GM12878 (cell line): ENCODE measurements around the gene CLDN25. TPM values are rescaled to one million over a fixed set of nuclear protein-coding genes. Genes with fewer than 3 reads are reported as not detected.
"Not testable (repeated sequence)": the region's sequence is repeated elsewhere in the genome, so short reads cannot be mapped to it uniquely, and the experiment has no call there.

ENCODE experiments used
- ATAC-seq: fragments of 200-7000 bp; cut with Tn5 transposase; 3 replicates; pipeline ENCODE4 v1.9.1; 2020; ENCODE audit warnings: mild to moderate bottlenecking, moderate library complexity
- BruUV-seq: library from RNA; stranded (reverse); fragments of 400-500 nt; replicated peaks from 2 replicates; lab custom pipeline; 2021; lab: Mats Ljungman, UMichigan
- CTCF ChIA-PET: fragments of 300-600 bp; sonication (Branson Sonifier 250); formaldehyde crosslinking; extraction: SDS; loops from one replicate; lab custom pipeline; 2021; ENCODE audit warnings: inconsistent platforms; lab: Yijun Ruan, JAX
- POLR2A ChIA-PET: fragments of 350-600 bp; formaldehyde crosslinking; extraction: SDS; loops from one replicate; lab custom pipeline; 2021; ENCODE audit warnings: inconsistent platforms; lab: Charles Lee
- RAD21 ChIA-PET: fragments of 300-600 bp; sonication (Branson Sonifier 250); formaldehyde crosslinking; loops from one replicate; lab custom pipeline; 2023; ENCODE audit warnings: antibody characterized with exemption; ENCODE audit not compliant: unreplicated experiment; lab: Charles Lee
- SMC1A ChIA-PET: fragments of 300-600 bp; sonication (Branson Sonifier 250); formaldehyde crosslinking; loops from one replicate; lab custom pipeline; 2023; ENCODE audit not compliant: unreplicated experiment, uncharacterized antibody; lab: Charles Lee
- DNase-seq: peaks from one replicate; pipeline ENCODE4 v3.0.0-alpha.2; 2011; ENCODE audit warnings: low read depth, low spot score
- FAIRE-seq: peaks from 3 replicates; lab custom pipeline; 2011; peaks lifted over from hg19 to GRCh38; lab: Jason Lieb, UNC
- H2AFZ ChIP-seq: 2 replicates; pipeline ENCODE4 v1.6.0; 2011; ENCODE audit warnings: low read depth, low read length, control low read depth; ENCODE audit not compliant: control insufficient read depth
- H3K27ac ChIP-seq: 2 replicates; pipeline ENCODE4 v1.5.1; 2011; ENCODE audit warnings: control low read depth; ENCODE audit not compliant: control insufficient read depth, insufficient read depth
- H3K27me3 ChIP-seq, 2 experiments: replicated peaks in 1 of 2; 2 replicates each; pipeline versions ENCODE4 v1.6.0 to v1.6.1; 2011; ENCODE audit warnings: low read length in 1 of 2; ENCODE audit not compliant: control insufficient read depth in 2 of 2, insufficient read depth in 2 of 2
- H3K36me3 ChIP-seq, 2 experiments: 2 replicates each; pipeline ENCODE4 v1.5.1; 2011; ENCODE audit warnings: low read length in 1 of 2; ENCODE audit not compliant: control insufficient read depth in 2 of 2, insufficient read depth in 2 of 2
- H3K4me1 ChIP-seq: 2 replicates; pipeline ENCODE4 v1.6.1; 2011; ENCODE audit warnings: mild to moderate bottlenecking, low read length, moderate library complexity, mixed read lengths; ENCODE audit not compliant: control insufficient read depth, insufficient read depth
- H3K4me2 ChIP-seq: 2 replicates; pipeline ENCODE4 v1.6.0; 2011; ENCODE audit warnings: control low read depth; ENCODE audit not compliant: control insufficient read depth, insufficient read depth
- H3K4me3 ChIP-seq: fragments of 200-600 bp; sonication (generic); 2 replicates; pipeline ENCODE4 v1.5.1; 2016
- H3K79me2 ChIP-seq: 2 replicates; pipeline ENCODE4 v1.6.0; 2011; ENCODE audit warnings: low read length; ENCODE audit not compliant: control insufficient read depth, insufficient read depth
- H3K9ac ChIP-seq: 2 replicates; pipeline ENCODE4 v1.8.0; 2011; ENCODE audit warnings: low read length, control low read depth, mixed read lengths; ENCODE audit not compliant: control insufficient read depth, insufficient read depth
- H3K9me3 ChIP-seq: replicated peaks from 3 replicates; pipeline ENCODE4 v1.5.1; 2011; ENCODE audit warnings: mild to moderate bottlenecking, low read length; ENCODE audit not compliant: control insufficient read depth, insufficient read depth
- H4K20me1 ChIP-seq: 2 replicates; pipeline ENCODE4 v1.6.0; 2011; ENCODE audit not compliant: control insufficient read depth, insufficient read depth
- BCL11A ChIP-seq: IDR thresholded peaks from 2 replicates; pipeline ENCODE4 v1.6.1; 2011; ENCODE audit warnings: low read depth, low read length
- BRCA1 ChIP-seq: IDR thresholded peaks from 2 replicates; pipeline ENCODE4 v1.6.1; 2011; ENCODE audit warnings: low read depth, low read length, improper control_type of control experiment
- CBX3 ChIP-seq: fragments of 200-600 bp; sonication (generic); IDR thresholded peaks from 2 replicates; pipeline ENCODE4 v1.6.1; 2016; ENCODE audit warnings: low read depth, borderline replicate concordance
- HDAC2 ChIP-seq: fragments of 200-600 bp; sonication (generic); IDR thresholded peaks from 2 replicates; pipeline ENCODE4 v1.6.1; 2017
- IKZF2 ChIP-seq, 2 experiments: fragments of 450-650 bp; IDR thresholded peaks; 2 replicates each; pipeline ENCODE4 v1.6.1; 2017; ENCODE audit warnings: mild to moderate bottlenecking in 2 of 2, moderate library complexity in 2 of 2
- JUNB ChIP-seq: IDR thresholded peaks from 2 replicates; pipeline ENCODE4 v1.6.1; 2016; ENCODE audit warnings: antibody characterized with exemption, mild to moderate bottlenecking
- NR2F1 ChIP-seq: fragments of 450-650 bp; conservative IDR thresholded peaks from 2 replicates; pipeline ENCODE4 v1.6.1; 2017; ENCODE audit warnings: mild to moderate bottlenecking
- RELA ChIP-seq: fragments of 450-650 bp; IDR thresholded peaks from 2 replicates; pipeline ENCODE4 v1.8.0; 2014; ENCODE audit warnings: borderline replicate concordance; ENCODE audit not compliant: partially characterized antibody
- SMARCA5 ChIP-seq: fragments of 450-650 bp; IDR thresholded peaks from 2 replicates; pipeline ENCODE4 v1.6.1; 2017; ENCODE audit warnings: mild to moderate bottlenecking
- WGBS: methylation state at CpG from one replicate; pipeline ENCODE4 v1.1.6; 2016; ENCODE audit warnings: low lambda C conversion rate; ENCODE audit not compliant: insufficient replicate concordance, insufficient coverage; ENCODE audit errors: missing lambda C conversion rate; 5-methylcytosine and 5-hydroxymethylcytosine counted together
- in situ Hi-C: fragments of 300-500 bp; cut with MboI; formaldehyde crosslinking; loops from 9 replicates; pipeline ENCODE4 v1.14.3; 2018; ENCODE audit warnings: mixed read lengths
- intact Hi-C: fragments of 100-400 bp; cut with micrococcal nuclease; formaldehyde crosslinking; loops from one replicate; pipeline ENCODE4 v1.14.2; 2022; ENCODE audit not compliant: unreplicated experiment
- polyA plus RNA-seq, 11 experiments: library from polyadenylated mRNA; depleted of rRNA in 4 of 11; unstranded in 6 of 11; stranded (reverse) in 5 of 11; fragments of >200 nt; fragmentation: Nextera tagmentation in 4 of 11; fragmentation: Illumina TruSeq in 1 of 11; extraction: Ambion mirVana in 4 of 11; extraction: Trizol in 1 of 11; gene quantifications; 1 replicate in 1 of 11; 2 replicates in 10 of 11; pipeline versions ENCODE4 v1.2.1 to v1.2.3, GENCODE V29; 2011 to 2016; ENCODE audit warnings: inconsistent platforms in 2 of 11, missing spikeins in 2 of 11, low read depth in 1 of 11
- total RNA-seq, 4 experiments: library from RNA; depleted of rRNA in 3 of 4; stranded (reverse); fragments of >200 nt in 3 of 4; fragmentation: Illumina TruSeq in 1 of 4; extraction: Trizol in 1 of 4; gene quantifications; 2 replicates each; pipeline versions ENCODE4 v1.2.1 to v1.2.3, GENCODE V29; 2013 to 2021
- TF ChIP-seq, protein P1 (sequence below): fragments of 450-650 bp; IDR thresholded peaks from 2 replicates; pipeline ENCODE4 v1.6.1; 2018; ENCODE audit warnings: mild to moderate bottlenecking, low read depth, moderate library complexity; ENCODE audit not compliant: partially characterized antibody
- TF ChIP-seq, protein P2 (sequence below): IDR thresholded peaks from 2 replicates; pipeline ENCODE4 v1.6.1; 2012; ENCODE audit warnings: low read length, inconsistent platforms
- TF ChIP-seq, protein P3 (sequence below): fragments of 450-650 bp; IDR thresholded peaks from 2 replicates; pipeline ENCODE4 v1.6.1; 2016; ENCODE audit warnings: mild to moderate bottlenecking
- TF ChIP-seq, protein P4 (sequence below): IDR thresholded peaks from 2 replicates; pipeline ENCODE4 v1.6.1; 2011; ENCODE audit warnings: low read depth, low read length, improper control_type of control experiment, borderline replicate concordance

CLDN25 gene
- total and polyA plus RNA-seq, 10 of the 15 experiments (the other 5 are each of a cell fraction or from before 2014, with no cell fraction given) = not detected

DNA sequence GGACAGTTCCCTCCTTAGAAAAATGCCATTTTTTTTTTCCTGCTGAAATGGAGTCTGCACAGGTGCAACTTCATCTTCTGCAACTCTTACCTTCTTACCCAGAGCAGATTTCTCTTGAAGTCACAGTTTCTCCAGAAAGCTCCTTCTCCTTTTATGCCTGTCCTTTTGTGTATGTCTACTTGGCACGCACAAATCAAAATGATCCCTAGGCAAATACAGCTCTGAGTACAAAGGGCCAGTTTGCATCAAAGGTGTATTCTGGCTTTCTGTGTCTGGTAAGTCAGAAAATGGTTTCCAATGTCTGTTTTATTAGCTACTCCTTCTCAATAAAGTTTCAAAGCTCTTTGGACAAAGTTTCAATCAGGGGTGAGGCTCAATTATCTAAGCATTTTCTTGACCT, 2.5 kb downstream of the CLDN25 start:
- 89% methylated on average over 1 of the region's 1 CpG for WGBS

DNA sequence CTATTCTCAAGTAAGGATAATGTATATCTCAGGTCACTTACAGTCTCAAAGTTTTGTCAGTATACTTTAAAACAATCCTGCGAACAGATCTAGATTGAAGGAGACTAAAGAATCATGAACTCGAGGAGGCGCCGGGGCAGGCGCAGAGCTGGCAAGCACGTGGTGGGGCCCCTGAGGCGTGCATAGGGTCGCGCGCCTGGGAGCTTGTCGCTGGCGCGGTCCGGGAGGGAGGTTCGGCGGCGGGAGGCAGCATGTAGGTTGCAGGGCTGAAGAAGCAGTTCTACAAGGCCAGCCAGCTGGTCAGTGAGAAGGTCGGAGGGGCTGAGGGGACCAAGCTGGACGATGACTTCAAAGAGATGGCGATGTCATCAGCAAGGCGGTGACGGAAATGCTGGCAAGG, 9.4 kb downstream of the CLDN25 start:
- H3K27ac ChIP-seq, ATAC-seq, RAD21 ChIA-PET, intact Hi-C loops, H3K9me3 ChIP-seq, H3K4me1 ChIP-seq, CTCF ChIA-PET, H3K36me3 ChIP-seq, H2AFZ ChIP-seq, H3K79me2 ChIP-seq, in situ Hi-C loops, H4K20me1 ChIP-seq, FAIRE-seq, SMC1A ChIA-PET, H3K4me2 ChIP-seq, POLR2A ChIA-PET, H3K9ac ChIP-seq, DNase-seq, BruUV-seq, H3K4me3 ChIP-seq, H3K27me3 ChIP-seq: not testable (repeated sequence)
- WGBS = 79% methylated on average over 22 of the region's 22 CpGs

More for the DNA sequence above, 2.5 kb downstream of the CLDN25 start:
- BruUV-seq = no TSS peak
- H4K20me1 ChIP-seq = no peaks in the 10 kb centered on the region
- ChIA-PET POLR2A (no interaction called here), SMC1A (interaction anchor here (1.8 kb wide), 1 partner anchor 24 kb away, joined by 3 read pairs; no protein-coding TSS in a partner anchor), CTCF (interaction anchor here (1.9 kb wide), 1 partner anchor 9 kb away, joined by 11 read pairs; the partner anchor contains the start of gene ZW10), RAD21 (no interaction called here)
- no peak for DNase-seq
- no peak overlapping the region for H3K27ac ChIP-seq
- H2AFZ ChIP-seq = no peak overlapping the region
- in situ Hi-C loops = no loop called here
- intact Hi-C loops = no loop called here
- no peaks in the 10 kb centered on the region for H3K36me3 ChIP-seq
- H3K9me3 ChIP-seq = no peaks in the 10 kb centered on the region
- H3K79me2 ChIP-seq = no peaks in the 10 kb centered on the region
- H3K27me3 ChIP-seq = peaks cover 2 to 3% of the 10 kb centered on the region in 2 experiments; a peak in 2 of 4 replicates
- TF ChIP-seq, protein P1, sequence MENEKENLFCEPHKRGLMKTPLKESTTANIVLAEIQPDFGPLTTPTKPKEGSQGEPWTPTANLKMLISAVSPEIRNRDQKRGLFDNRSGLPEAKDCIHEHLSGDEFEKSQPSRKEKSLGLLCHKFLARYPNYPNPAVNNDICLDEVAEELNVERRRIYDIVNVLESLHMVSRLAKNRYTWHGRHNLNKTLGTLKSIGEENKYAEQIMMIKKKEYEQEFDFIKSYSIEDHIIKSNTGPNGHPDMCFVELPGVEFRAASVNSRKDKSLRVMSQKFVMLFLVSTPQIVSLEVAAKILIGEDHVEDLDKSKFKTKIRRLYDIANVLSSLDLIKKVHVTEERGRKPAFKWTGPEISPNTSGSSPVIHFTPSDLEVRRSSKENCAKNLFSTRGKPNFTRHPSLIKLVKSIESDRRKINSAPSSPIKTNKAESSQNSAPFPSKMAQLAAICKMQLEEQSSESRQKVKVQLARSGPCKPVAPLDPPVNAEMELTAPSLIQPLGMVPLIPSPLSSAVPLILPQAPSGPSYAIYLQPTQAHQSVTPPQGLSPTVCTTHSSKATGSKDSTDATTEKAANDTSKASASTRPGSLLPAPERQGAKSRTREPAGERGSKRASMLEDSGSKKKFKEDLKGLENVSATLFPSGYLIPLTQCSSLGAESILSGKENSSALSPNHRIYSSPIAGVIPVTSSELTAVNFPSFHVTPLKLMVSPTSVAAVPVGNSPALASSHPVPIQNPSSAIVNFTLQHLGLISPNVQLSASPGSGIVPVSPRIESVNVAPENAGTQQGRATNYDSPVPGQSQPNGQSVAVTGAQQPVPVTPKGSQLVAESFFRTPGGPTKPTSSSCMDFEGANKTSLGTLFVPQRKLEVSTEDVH = no peak
- TF ChIP-seq IKZF2 (IDR thresholded peaks at IDR 0.05) (no peak), SMARCA5 (no peak), JUNB (no peak), HDAC2 (no peak), BCL11A (no peak), BRCA1 (no peak), CBX3 (no peak), RELA (no peak), NR2F1 (no peak)
- TF ChIP-seq, protein P2, sequence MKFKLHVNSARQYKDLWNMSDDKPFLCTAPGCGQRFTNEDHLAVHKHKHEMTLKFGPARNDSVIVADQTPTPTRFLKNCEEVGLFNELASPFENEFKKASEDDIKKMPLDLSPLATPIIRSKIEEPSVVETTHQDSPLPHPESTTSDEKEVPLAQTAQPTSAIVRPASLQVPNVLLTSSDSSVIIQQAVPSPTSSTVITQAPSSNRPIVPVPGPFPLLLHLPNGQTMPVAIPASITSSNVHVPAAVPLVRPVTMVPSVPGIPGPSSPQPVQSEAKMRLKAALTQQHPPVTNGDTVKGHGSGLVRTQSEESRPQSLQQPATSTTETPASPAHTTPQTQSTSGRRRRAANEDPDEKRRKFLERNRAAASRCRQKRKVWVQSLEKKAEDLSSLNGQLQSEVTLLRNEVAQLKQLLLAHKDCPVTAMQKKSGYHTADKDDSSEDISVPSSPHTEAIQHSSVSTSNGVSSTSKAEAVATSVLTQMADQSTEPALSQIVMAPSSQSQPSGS = no peak
- TF ChIP-seq, protein P3, sequence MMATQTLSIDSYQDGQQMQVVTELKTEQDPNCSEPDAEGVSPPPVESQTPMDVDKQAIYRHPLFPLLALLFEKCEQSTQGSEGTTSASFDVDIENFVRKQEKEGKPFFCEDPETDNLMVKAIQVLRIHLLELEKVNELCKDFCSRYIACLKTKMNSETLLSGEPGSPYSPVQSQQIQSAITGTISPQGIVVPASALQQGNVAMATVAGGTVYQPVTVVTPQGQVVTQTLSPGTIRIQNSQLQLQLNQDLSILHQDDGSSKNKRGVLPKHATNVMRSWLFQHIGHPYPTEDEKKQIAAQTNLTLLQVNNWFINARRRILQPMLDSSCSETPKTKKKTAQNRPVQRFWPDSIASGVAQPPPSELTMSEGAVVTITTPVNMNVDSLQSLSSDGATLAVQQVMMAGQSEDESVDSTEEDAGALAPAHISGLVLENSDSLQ = no peak
- TF ChIP-seq, protein P4, sequence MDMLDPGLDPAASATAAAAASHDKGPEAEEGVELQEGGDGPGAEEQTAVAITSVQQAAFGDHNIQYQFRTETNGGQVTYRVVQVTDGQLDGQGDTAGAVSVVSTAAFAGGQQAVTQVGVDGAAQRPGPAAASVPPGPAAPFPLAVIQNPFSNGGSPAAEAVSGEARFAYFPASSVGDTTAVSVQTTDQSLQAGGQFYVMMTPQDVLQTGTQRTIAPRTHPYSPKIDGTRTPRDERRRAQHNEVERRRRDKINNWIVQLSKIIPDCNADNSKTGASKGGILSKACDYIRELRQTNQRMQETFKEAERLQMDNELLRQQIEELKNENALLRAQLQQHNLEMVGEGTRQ = no peak
- H3K9ac ChIP-seq = no peak overlapping the region
- H3K4me2 ChIP-seq = no peak overlapping the region
- no peak overlapping the region for H3K4me3 ChIP-seq
- no peak for ATAC-seq
- FAIRE-seq = no peak
- H3K4me1 ChIP-seq = no peaks in the 10 kb centered on the region
